Measurements from ENCODE around the gene MLIP. TPM values are rescaled to one million over a fixed set of nuclear protein-coding genes. Genes with fewer than 3 reads are reported as not detected.
A peak's percentile ranks its signal among the peaks of the same experiment; 100 is the strongest.

MLIP gene
- total RNA-seq, 6 experiments from 2014 or later: not detected

- H3K27ac Mint-ChIP-seq: no peak overlapping the region
- H3K9me3 Mint-ChIP-seq: no peaks in the 10 kb centered on the region; the same call in 1 of the 2 replicates
- no peak for TF ChIP-seq CTCF (IDR thresholded peaks at IDR 0.05)
- no peak for DNase-seq
- peaks cover 14% of the 10 kb centered on the region for H3K36me3 Mint-ChIP-seq (ENCODE audit: low read depth)
- H3K4me3 Mint-ChIP-seq: no peak overlapping the region
- peaks cover 94% of the 10 kb centered on the region for H3K4me1 Mint-ChIP-seq (ENCODE audit: low read depth)
- H3K27me3 Mint-ChIP-seq (ENCODE audit: insufficient read depth): no peaks in the 10 kb centered on the region
These were observed 178.2 kb downstream of the MLIP start for GRCh38 chr6:54289426-54289825.

- H3K27me3 Mint-ChIP-seq (ENCODE audit: insufficient read depth): no peaks in the 10 kb centered on the region; the same call in 1 of the 2 replicates
- peak; percentile 57 for DNase-seq
- peak overlapping the region; percentile 85 for H3K27ac Mint-ChIP-seq
- peaks cover 84% of the 10 kb centered on the region for H3K4me1 Mint-ChIP-seq (ENCODE audit: low read depth)
- H3K36me3 Mint-ChIP-seq (ENCODE audit: low read depth): 0 out of 2 replicates have a peak, but pooled peaks cover 6% of the 10 kb centered on the region
- no peak for TF ChIP-seq CTCF (IDR thresholded peaks at IDR 0.05)
- H3K9me3 Mint-ChIP-seq: no peaks in the 10 kb centered on the region
- peak overlapping the region; percentile 57 for H3K4me3 Mint-ChIP-seq
These were observed 179.9 kb downstream of the MLIP start for GRCh38 chr6:54291146-54291545.

GRCh38 chr6:54291738-54292137 is 180.5 kb downstream of the MLIP start:
- H3K9me3 Mint-ChIP-seq: no peaks in the 10 kb centered on the region
- TF ChIP-seq CTCF (IDR thresholded peaks at IDR 0.05): no peak
- peak overlapping the region; percentile 85 for H3K27ac Mint-ChIP-seq
- peaks cover 80% of the 10 kb centered on the region for H3K4me1 Mint-ChIP-seq (ENCODE audit: low read depth)
- DNase-seq: peak; percentile 21
- 0 out of 2 replicates have a peak, but pooled peaks cover 6% of the 10 kb centered on the region for H3K36me3 Mint-ChIP-seq (ENCODE audit: low read depth)
- peak overlapping the region; percentile 57; the same call in 1 of the 2 replicates for H3K4me3 Mint-ChIP-seq
- H3K27me3 Mint-ChIP-seq (ENCODE audit: insufficient read depth): no peaks in the 10 kb centered on the region; the same call in 1 of the 2 replicates

GRCh38 chr6:54294965-54295532 is 183.8 kb downstream of the MLIP start:
- H3K27me3 Mint-ChIP-seq (ENCODE audit: insufficient read depth): no peaks in the 10 kb centered on the region; the same call in 1 of the 2 replicates
- H3K9me3 Mint-ChIP-seq: no peaks in the 10 kb centered on the region
- no peak for DNase-seq
- H3K27ac Mint-ChIP-seq: no peak overlapping the region
- no peak for TF ChIP-seq CTCF (IDR thresholded peaks at IDR 0.05)
- H3K36me3 Mint-ChIP-seq (ENCODE audit: low read depth): no peaks in the 10 kb centered on the region
- no peak overlapping the region for H3K4me3 Mint-ChIP-seq
- peaks cover 62% of the 10 kb centered on the region for H3K4me1 Mint-ChIP-seq (ENCODE audit: low read depth)

GRCh38 chr6:54299542-54300269 is 188.5 kb downstream of the MLIP start:
- peaks cover 29% of the 10 kb centered on the region for H3K4me1 Mint-ChIP-seq (ENCODE audit: low read depth)
- no peaks in the 10 kb centered on the region; the same call in 1 of the 2 replicates for H3K27me3 Mint-ChIP-seq (ENCODE audit: insufficient read depth)
- H3K36me3 Mint-ChIP-seq (ENCODE audit: low read depth): no peaks in the 10 kb centered on the region
- H3K27ac Mint-ChIP-seq: peak overlapping the region; percentile 1; the same call in 1 of the 2 replicates
- peak overlapping the region; percentile 38; the same call in 1 of the 2 replicates for H3K4me3 Mint-ChIP-seq
- no peaks in the 10 kb centered on the region for H3K9me3 Mint-ChIP-seq
- no peak for TF ChIP-seq CTCF (IDR thresholded peaks at IDR 0.05)
- peak; percentile 16 for DNase-seq
